ENCODE measurements around the gene USP13. TPM values are rescaled to one million over a fixed set of nuclear protein-coding genes. Genes with fewer than 3 reads are reported as not detected.

Gene USP13
- total and polyA plus RNA-seq, 3 donors from 2014 or later = 17.6 to 50.3 (median 42.0) TPM

GRCh38 chr3:179606534-179607085, 46.2 kb upstream of the USP13 start:
- Histone ChIP-seq H3K27me3 (no peaks in the 10 kb centered on the region), H3K4me3 (no peak overlapping the region), H3K36me3 (ENCODE audit: low read depth, missing control alignments) (no peaks in the 10 kb centered on the region), H3K9me3 (no peaks in the 10 kb centered on the region), H3K27ac (no peak overlapping the region), H3K4me1 (peaks cover 7% of the 10 kb centered on the region)
- intact Hi-C loops (cut with DNase I; ENCODE audit: low total_unique reads) = no loop called here
- TF ChIP-seq POLR2A (IDR thresholded peaks at IDR 0.05) (no peak), CTCF (IDR thresholded peaks at IDR 0.05) (no peak)
- DNase-seq = no peak
- WGBS, 2 donors = 86 to 88% methylated on average over 4 of the region's 4 CpGs

- intact Hi-C loops (cut with DNase I; ENCODE audit: low total_unique reads) = no loop called here
- Histone ChIP-seq H3K27me3 (no peaks in the 10 kb centered on the region), H3K9me3 (no peaks in the 10 kb centered on the region), H3K36me3 (ENCODE audit: low read depth, missing control alignments) (no peaks in the 10 kb centered on the region), H3K4me3 (no peak overlapping the region), H3K27ac (no peak overlapping the region), H3K4me1 (no peaks in the 10 kb centered on the region)
- no peak for DNase-seq
- 76 to 79% methylated on average over 6 of the region's 6 CpGs for WGBS, 2 donors
- TF ChIP-seq CTCF (IDR thresholded peaks at IDR 0.05) = no peak
These were observed 43.7 kb upstream of the USP13 start for GRCh38 chr3:179608931-179609720.

GRCh38 chr3:179610066-179610465, 42.8 kb upstream of the USP13 start:
- WGBS, 2 donors = 93 to 99% methylated on average over 4 of the region's 4 CpGs
- no peaks in the 10 kb centered on the region for H3K27me3 ChIP-seq
- no peak for DNase-seq
- intact Hi-C loops (cut with DNase I; ENCODE audit: low total_unique reads) = no loop called here
- H3K4me1 ChIP-seq = no peaks in the 10 kb centered on the region
- TF ChIP-seq POLR2A (IDR thresholded peaks at IDR 0.05) = no peak
- TF ChIP-seq CTCF (IDR thresholded peaks at IDR 0.05) = no peak
- H3K9me3 ChIP-seq = no peaks in the 10 kb centered on the region
- H3K4me3 ChIP-seq = no peak overlapping the region
- H3K27ac ChIP-seq = no peak overlapping the region
- H3K36me3 ChIP-seq (ENCODE audit: low read depth, missing control alignments) = no peaks in the 10 kb centered on the region

DNA sequence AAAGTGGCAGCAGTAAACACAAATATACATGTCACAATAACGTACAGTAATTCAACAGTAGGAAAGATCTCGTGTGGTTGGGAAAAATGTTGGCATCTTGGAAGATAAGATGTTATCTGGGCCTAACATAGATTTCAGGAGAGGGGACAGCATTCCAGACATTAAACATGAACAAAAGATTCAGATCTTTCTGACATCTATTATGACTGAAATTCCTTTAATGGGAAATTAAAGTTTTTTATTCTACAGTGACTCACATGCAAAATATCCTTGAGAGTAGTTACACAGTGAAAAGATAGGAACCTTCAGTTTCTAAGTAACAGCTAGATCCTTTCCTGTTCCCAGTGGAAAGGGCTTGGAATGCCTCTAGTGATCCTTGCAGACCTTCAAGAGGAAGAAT, 39.0 kb upstream of the USP13 start:
- no peaks in the 10 kb centered on the region for H3K27me3 ChIP-seq
- no peak overlapping the region for H3K27ac ChIP-seq
- no peaks in the 10 kb centered on the region for H3K9me3 ChIP-seq
- intact Hi-C loops (cut with DNase I; ENCODE audit: low total_unique reads) = no loop called here
- no peak for TF ChIP-seq POLR2A (IDR thresholded peaks at IDR 0.05)
- no peak for TF ChIP-seq CTCF (IDR thresholded peaks at IDR 0.05)
- no peak overlapping the region for H3K4me3 ChIP-seq
- no peak for DNase-seq
- WGBS, 2 donors = 57 to 68% methylated on average over 2 of the region's 2 CpGs
- H3K36me3 ChIP-seq (ENCODE audit: low read depth, missing control alignments) = no peaks in the 10 kb centered on the region
- no peaks in the 10 kb centered on the region for H3K4me1 ChIP-seq

Measured in testis (tissue), 3 donors.